GM12873 (cell line): ENCODE data around the gene SMAD3.

Source experiments
- TF ChIP-seq, protein P1 (sequence below): IDR thresholded peaks from 2 replicates; pipeline ENCODE4 v1.5.1; 2012; ENCODE audit warnings: low read depth, mild to moderate bottlenecking, moderate library complexity, low read length, control low read depth; ENCODE audit not compliant: insufficient read depth; ENCODE audit errors: missing control alignments

Gene SMAD3

GRCh38 chr15:67022587-67023105 lies 42.8 kb upstream of the SMAD3 start:
- TF ChIP-seq, protein P1, sequence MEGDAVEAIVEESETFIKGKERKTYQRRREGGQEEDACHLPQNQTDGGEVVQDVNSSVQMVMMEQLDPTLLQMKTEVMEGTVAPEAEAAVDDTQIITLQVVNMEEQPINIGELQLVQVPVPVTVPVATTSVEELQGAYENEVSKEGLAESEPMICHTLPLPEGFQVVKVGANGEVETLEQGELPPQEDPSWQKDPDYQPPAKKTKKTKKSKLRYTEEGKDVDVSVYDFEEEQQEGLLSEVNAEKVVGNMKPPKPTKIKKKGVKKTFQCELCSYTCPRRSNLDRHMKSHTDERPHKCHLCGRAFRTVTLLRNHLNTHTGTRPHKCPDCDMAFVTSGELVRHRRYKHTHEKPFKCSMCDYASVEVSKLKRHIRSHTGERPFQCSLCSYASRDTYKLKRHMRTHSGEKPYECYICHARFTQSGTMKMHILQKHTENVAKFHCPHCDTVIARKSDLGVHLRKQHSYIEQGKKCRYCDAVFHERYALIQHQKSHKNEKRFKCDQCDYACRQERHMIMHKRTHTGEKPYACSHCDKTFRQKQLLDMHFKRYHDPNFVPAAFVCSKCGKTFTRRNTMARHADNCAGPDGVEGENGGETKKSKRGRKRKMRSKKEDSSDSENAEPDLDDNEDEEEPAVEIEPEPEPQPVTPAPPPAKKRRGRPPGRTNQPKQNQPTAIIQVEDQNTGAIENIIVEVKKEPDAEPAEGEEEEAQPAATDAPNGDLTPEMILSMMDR = no peak

- TF ChIP-seq, protein P1 = no peak
These were observed 41.7 kb upstream of the SMAD3 start for GRCh38 chr15:67023517-67024313.

DNA sequence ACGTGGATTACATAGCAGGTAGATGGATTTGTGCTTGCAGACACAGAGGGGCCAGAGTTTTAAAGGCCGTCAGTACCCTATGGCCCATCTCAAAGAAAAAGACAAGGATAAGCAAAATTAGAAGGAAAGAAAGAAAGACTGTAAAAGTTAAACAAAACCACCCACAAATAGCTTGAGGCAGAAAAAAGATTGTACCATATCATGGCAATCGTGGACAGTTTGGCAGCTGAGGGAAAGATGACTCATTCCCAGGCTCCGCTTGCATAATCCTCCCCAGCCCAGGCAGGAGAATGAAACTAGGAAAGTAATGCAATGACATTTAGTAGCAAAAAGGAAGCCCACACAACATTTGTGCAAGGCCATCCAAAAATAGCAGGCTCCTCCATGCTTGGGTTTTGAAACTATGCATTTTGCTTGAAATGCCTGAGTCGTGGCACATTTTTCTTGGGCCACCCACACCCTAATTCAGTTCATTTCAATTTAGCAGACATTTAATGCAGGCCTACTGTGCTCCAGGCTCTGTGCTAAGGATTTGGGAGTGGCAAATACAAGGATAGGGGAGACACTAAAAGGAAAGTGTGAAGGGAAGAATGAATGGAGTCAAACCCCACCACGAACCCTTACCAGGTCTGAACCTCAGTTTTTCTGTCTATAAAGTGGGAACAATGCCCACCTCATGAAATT lies 40.9 kb upstream of the SMAD3 start:
- TF ChIP-seq, protein P1 = no peak

GRCh38 chr15:67024998-67025368 lies 40.4 kb upstream of the SMAD3 start:
- TF ChIP-seq, protein P1 = no peak

- TF ChIP-seq, protein P1 = no peak
These were observed 39.4 kb upstream of the SMAD3 start for GRCh38 chr15:67025719-67026609.

- TF ChIP-seq, protein P1 = no peak
These were observed 38.8 kb upstream of the SMAD3 start for GRCh38 chr15:67026610-67026967.
